Stimulated activated CD4-positive, alpha-beta T cell treated with anti-CD3 and anti-CD28 coated beads, Interleukin-12 subunit alpha, Interleukin-12 subunit beta, amount 100 ng/mL, for 48 hours (primary cell): ENCODE data around the gene NT5C1A.

ENCODE experiments used
- DNase-seq, 3 donors: peaks; one replicate each; pipeline ENCODE4 v3.0.0-alpha.2; 2020; ENCODE audit warnings: low read depth in 2 of 3, low spot score in 1 of 3

NT5C1A gene

GRCh38 chr1:39639305-39640130 lies 32.4 kb downstream of the NT5C1A start, which contains the start of gene HEYL:
Gene HEYL, minus strand, starts transcription at chr1:39639643. Its CDS starts 18 bp downstream, at chr1:39639625.
- DNase-seq, result peak; percentile 43 to 69 (median 67)

- DNase-seq, result no peak
These were observed 33.0 kb downstream of the NT5C1A start for GRCh38 chr1:39638965-39639304.

GRCh38 chr1:39637361-39637760 lies 34.5 kb downstream of the NT5C1A start:
- DNase-seq, result no peak

- DNase-seq, result no peak
These were observed 36.1 kb downstream of the NT5C1A start for GRCh38 chr1:39635871-39636210.

- no peak for DNase-seq
These were observed 36.6 kb downstream of the NT5C1A start for GRCh38 chr1:39635205-39635870.

GRCh38 chr1:39633422-39633821 lies 38.5 kb downstream of the NT5C1A start:
- no peak for DNase-seq

- no peak for DNase-seq
These were observed 39.1 kb downstream of the NT5C1A start for GRCh38 chr1:39632682-39633417.

GRCh38 chr1:39632323-39632681 lies 39.6 kb downstream of the NT5C1A start:
- no peak for DNase-seq

GRCh38 chr1:39631361-39632322 lies 40.3 kb downstream of the NT5C1A start:
- no peak for DNase-seq

- DNase-seq, result no peak
These were observed 43.0 kb downstream of the NT5C1A start for GRCh38 chr1:39628807-39629350.

GRCh38 chr1:39626646-39627045 lies 45.3 kb downstream of the NT5C1A start:
- DNase-seq, result no peak

GRCh38 chr1:39625462-39626273 lies 46.2 kb downstream of the NT5C1A start:
- no peak for DNase-seq

- no peak for DNase-seq
These were observed 46.9 kb downstream of the NT5C1A start for GRCh38 chr1:39625009-39625408.

GRCh38 chr1:39623053-39623452 lies 48.9 kb downstream of the NT5C1A start:
- no peak for DNase-seq

- DNase-seq, result no peak
These were observed 49.5 kb downstream of the NT5C1A start for GRCh38 chr1:39622427-39622826.

GRCh38 chr1:39620659-39621165 lies 51.2 kb downstream of the NT5C1A start:
- DNase-seq, result no peak

GRCh38 chr1:39617488-39618049 lies 54.3 kb downstream of the NT5C1A start:
- no peak for DNase-seq

- no peak for DNase-seq
These were observed 56.7 kb downstream of the NT5C1A start for GRCh38 chr1:39615086-39615673.

- DNase-seq, result no peak
These were observed 57.4 kb downstream of the NT5C1A start for GRCh38 chr1:39614488-39614887.
